ENCODE results near the gene GLI1. TPM values are rescaled to one million over a fixed set of nuclear protein-coding genes. Genes with fewer than 3 reads are reported as not detected.

The GLI1 gene
- total and polyA plus RNA-seq, 2 of the 13 experiments (the other 11 are each of a cell fraction or from before 2014, with no cell fraction given): 0.09 to 0.20 TPM

DNA sequence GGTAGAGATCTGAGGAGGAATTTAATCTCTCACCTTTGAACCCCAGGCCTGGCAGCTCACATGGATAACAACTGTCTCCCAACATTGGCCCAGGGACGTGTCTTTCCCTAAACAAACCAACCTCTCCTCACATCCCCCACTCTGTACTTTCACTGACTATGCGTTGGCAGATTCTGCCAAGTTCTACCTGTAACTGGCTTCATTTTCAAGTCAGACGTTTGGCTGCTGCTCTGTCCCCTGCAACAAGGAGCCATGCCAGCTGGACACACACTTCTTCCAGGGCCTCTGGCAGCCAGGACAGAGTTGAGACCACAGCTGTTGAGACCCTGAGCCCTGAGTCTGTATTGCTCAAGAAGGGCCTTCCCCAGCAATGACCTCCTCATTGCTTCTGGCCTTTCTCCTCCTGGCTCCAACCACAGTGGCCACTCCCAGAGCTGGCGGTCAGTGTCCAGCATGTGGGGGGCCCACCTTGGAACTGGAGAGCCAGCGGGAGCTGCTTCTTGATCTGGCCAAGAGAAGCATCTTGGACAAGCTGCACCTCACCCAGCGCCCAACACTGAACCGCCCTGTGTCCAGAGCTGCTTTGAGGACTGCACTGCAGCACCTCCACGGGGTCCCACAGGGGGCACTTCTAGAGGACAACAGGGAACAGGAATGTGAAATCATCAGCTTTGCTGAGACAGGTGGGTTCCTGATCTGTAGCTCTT lies 24.9 kb upstream of the GLI1 start, which contains the start of gene INHBC (continued):
- TF ChIP-seq, protein P1, sequence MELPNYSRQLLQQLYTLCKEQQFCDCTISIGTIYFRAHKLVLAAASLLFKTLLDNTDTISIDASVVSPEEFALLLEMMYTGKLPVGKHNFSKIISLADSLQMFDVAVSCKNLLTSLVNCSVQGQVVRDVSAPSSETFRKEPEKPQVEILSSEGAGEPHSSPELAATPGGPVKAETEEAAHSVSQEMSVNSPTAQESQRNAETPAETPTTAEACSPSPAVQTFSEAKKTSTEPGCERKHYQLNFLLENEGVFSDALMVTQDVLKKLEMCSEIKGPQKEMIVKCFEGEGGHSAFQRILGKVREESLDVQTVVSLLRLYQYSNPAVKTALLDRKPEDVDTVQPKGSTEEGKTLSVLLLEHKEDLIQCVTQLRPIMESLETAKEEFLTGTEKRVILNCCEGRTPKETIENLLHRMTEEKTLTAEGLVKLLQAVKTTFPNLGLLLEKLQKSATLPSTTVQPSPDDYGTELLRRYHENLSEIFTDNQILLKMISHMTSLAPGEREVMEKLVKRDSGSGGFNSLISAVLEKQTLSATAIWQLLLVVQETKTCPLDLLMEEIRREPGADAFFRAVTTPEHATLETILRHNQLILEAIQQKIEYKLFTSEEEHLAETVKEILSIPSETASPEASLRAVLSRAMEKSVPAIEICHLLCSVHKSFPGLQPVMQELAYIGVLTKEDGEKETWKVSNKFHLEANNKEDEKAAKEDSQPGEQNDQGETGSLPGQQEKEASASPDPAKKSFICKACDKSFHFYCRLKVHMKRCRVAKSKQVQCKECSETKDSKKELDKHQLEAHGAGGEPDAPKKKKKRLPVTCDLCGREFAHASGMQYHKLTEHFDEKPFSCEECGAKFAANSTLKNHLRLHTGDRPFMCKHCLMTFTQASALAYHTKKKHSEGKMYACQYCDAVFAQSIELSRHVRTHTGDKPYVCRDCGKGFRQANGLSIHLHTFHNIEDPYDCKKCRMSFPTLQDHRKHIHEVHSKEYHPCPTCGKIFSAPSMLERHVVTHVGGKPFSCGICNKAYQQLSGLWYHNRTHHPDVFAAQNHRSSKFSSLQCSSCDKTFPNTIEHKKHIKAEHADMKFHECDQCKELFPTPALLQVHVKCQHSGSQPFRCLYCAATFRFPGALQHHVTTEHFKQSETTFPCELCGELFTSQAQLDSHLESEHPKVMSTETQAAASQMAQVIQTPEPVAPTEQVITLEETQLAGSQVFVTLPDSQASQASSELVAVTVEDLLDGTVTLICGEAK (IDR thresholded peaks at IDR 0.05): no peak
- TF ChIP-seq, protein P1 (CRISPR knock-in tag; IDR thresholded peaks at IDR 0.05): peak; percentile 65
- TF ChIP-seq ZNF556 (CRISPR knock-in tag; IDR thresholded peaks at IDR 0.05; ENCODE audit: borderline replicate concordance) (no peak), MTF1 (CRISPR knock-in tag; IDR thresholded peaks at IDR 0.05) (no peak), ZNF780A (CRISPR knock-in tag; IDR thresholded peaks at IDR 0.05) (no peak), ARID2 (CRISPR knock-in tag; IDR thresholded peaks at IDR 0.05; ENCODE audit: borderline replicate concordance) (peak; percentile 41; the same call in 1 of the 2 replicates), GATAD1 (CRISPR knock-in tag; IDR thresholded peaks at IDR 0.05) (no peak), ZNF350 (CRISPR knock-in tag; IDR thresholded peaks at IDR 0.05; ENCODE audit: borderline replicate concordance, low read depth) (no peak), PAX8 (CRISPR knock-in tag; IDR thresholded peaks at IDR 0.05; ENCODE audit: borderline replicate concordance) (no peak), HNRNPL (IDR thresholded peaks at IDR 0.05; ENCODE audit: low read depth, low read length) (no peak), ZNF264 (CRISPR knock-in tag; IDR thresholded peaks at IDR 0.05) (no peak)
- TF ChIP-seq, protein P2, sequence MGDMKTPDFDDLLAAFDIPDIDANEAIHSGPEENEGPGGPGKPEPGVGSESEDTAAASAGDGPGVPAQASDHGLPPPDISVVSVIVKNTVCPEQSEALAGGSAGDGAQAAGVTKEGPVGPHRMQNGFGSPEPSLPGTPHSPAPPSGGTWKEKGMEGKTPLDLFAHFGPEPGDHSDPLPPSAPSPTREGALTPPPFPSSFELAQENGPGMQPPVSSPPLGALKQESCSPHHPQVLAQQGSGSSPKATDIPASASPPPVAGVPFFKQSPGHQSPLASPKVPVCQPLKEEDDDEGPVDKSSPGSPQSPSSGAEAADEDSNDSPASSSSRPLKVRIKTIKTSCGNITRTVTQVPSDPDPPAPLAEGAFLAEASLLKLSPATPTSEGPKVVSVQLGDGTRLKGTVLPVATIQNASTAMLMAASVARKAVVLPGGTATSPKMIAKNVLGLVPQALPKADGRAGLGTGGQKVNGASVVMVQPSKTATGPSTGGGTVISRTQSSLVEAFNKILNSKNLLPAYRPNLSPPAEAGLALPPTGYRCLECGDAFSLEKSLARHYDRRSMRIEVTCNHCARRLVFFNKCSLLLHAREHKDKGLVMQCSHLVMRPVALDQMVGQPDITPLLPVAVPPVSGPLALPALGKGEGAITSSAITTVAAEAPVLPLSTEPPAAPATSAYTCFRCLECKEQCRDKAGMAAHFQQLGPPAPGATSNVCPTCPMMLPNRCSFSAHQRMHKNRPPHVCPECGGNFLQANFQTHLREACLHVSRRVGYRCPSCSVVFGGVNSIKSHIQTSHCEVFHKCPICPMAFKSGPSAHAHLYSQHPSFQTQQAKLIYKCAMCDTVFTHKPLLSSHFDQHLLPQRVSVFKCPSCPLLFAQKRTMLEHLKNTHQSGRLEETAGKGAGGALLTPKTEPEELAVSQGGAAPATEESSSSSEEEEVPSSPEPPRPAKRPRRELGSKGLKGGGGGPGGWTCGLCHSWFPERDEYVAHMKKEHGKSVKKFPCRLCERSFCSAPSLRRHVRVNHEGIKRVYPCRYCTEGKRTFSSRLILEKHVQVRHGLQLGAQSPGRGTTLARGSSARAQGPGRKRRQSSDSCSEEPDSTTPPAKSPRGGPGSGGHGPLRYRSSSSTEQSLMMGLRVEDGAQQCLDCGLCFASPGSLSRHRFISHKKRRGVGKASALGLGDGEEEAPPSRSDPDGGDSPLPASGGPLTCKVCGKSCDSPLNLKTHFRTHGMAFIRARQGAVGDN (CRISPR knock-in tag; IDR thresholded peaks at IDR 0.05): peak; percentile 90
- TF ChIP-seq, protein P3, sequence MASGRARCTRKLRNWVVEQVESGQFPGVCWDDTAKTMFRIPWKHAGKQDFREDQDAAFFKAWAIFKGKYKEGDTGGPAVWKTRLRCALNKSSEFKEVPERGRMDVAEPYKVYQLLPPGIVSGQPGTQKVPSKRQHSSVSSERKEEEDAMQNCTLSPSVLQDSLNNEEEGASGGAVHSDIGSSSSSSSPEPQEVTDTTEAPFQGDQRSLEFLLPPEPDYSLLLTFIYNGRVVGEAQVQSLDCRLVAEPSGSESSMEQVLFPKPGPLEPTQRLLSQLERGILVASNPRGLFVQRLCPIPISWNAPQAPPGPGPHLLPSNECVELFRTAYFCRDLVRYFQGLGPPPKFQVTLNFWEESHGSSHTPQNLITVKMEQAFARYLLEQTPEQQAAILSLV (CRISPR knock-in tag; IDR thresholded peaks at IDR 0.05; ENCODE audit: borderline replicate concordance): no peak
- TF ChIP-seq, protein P4, sequence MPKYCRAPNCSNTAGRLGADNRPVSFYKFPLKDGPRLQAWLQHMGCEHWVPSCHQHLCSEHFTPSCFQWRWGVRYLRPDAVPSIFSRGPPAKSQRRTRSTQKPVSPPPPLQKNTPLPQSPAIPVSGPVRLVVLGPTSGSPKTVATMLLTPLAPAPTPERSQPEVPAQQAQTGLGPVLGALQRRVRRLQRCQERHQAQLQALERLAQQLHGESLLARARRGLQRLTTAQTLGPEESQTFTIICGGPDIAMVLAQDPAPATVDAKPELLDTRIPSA (CRISPR knock-in tag; IDR thresholded peaks at IDR 0.05; ENCODE audit: borderline replicate concordance): no peak; the same call in 1 of the 2 replicates

Measured in HepG2 (cell line).